ENCODE measurements around the gene AQR. TPM values are rescaled to one million over a fixed set of nuclear protein-coding genes. Genes with fewer than 3 reads are reported as not detected.

AQR gene
- total RNA-seq, 1 donor from 2014 or later = 28.5 TPM

- Mint-ChIP-seq H3K27me3 (ENCODE audit: unreplicated experiment) (no peaks in the 10 kb centered on the region), H3K9me3 (ENCODE audit: unreplicated experiment) (peaks cover 5% of the 10 kb centered on the region), H3K4me1 (ENCODE audit: unreplicated experiment) (no peaks in the 10 kb centered on the region), H3K4me3 (ENCODE audit: unreplicated experiment) (no peak overlapping the region), H3K27ac (ENCODE audit: unreplicated experiment) (no peak overlapping the region), H3K36me3 (ENCODE audit: unreplicated experiment) (peaks cover 53% of the 10 kb centered on the region)
- no peak for TF ChIP-seq CTCF (IDR thresholded peaks at IDR 0.05)
- no peak for DNase-seq (ENCODE audit: extremely low spot score, unreplicated experiment)
These were observed 92.9 kb downstream of the AQR start for GRCh38 chr15:34876640-34877039.

- Mint-ChIP-seq H3K9me3 (ENCODE audit: unreplicated experiment) (peaks cover 9% of the 10 kb centered on the region), H3K27me3 (ENCODE audit: unreplicated experiment) (no peaks in the 10 kb centered on the region), H3K4me1 (ENCODE audit: unreplicated experiment) (no peaks in the 10 kb centered on the region), H3K4me3 (ENCODE audit: unreplicated experiment) (no peak overlapping the region), H3K36me3 (ENCODE audit: unreplicated experiment) (peaks cover 57% of the 10 kb centered on the region), H3K27ac (ENCODE audit: unreplicated experiment) (no peak overlapping the region)
- no peak for TF ChIP-seq CTCF (IDR thresholded peaks at IDR 0.05)
- DNase-seq (ENCODE audit: extremely low spot score, unreplicated experiment) = no peak
These were observed 100.4 kb downstream of the AQR start for GRCh38 chr15:34869110-34869509.

DNA sequence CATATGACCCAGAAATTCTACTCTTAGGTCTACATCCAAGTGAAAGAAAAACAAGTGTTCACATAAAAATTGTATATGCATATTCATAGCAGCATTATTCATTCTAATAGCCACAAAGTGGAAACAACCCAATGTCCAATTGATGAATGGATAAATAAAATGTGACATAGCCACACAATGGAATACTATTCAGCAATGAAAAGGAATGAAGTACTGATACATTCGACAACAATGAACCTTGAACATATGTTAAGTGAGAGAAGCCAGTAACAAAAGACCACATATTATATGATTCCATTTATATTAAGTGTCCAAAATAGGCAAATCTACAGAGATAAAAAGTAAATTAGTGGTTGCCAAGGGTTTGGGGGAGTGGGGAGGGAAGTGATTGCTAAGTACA is 104.0 kb downstream of the AQR start:
- no peak for DNase-seq (ENCODE audit: extremely low spot score, unreplicated experiment)
- TF ChIP-seq CTCF (IDR thresholded peaks at IDR 0.05) = no peak
- Mint-ChIP-seq H3K4me1 (ENCODE audit: unreplicated experiment) (no peaks in the 10 kb centered on the region), H3K4me3 (ENCODE audit: unreplicated experiment) (no peak overlapping the region), H3K36me3 (ENCODE audit: unreplicated experiment) (peaks cover 46% of the 10 kb centered on the region), H3K9me3 (ENCODE audit: unreplicated experiment) (peaks cover 9% of the 10 kb centered on the region), H3K27ac (ENCODE audit: unreplicated experiment) (no peak overlapping the region), H3K27me3 (ENCODE audit: unreplicated experiment) (no peaks in the 10 kb centered on the region)

GRCh38 chr15:34861214-34861613 is 108.3 kb downstream of the AQR start:
- DNase-seq (ENCODE audit: extremely low spot score, unreplicated experiment) = no peak
- no peaks in the 10 kb centered on the region for H3K9me3 Mint-ChIP-seq (ENCODE audit: unreplicated experiment)
- no peak overlapping the region for H3K4me3 Mint-ChIP-seq (ENCODE audit: unreplicated experiment)
- no peaks in the 10 kb centered on the region for H3K4me1 Mint-ChIP-seq (ENCODE audit: unreplicated experiment)
- H3K27ac Mint-ChIP-seq (ENCODE audit: unreplicated experiment) = no peak overlapping the region
- H3K27me3 Mint-ChIP-seq (ENCODE audit: unreplicated experiment) = no peaks in the 10 kb centered on the region
- no peak for TF ChIP-seq CTCF (IDR thresholded peaks at IDR 0.05)
- H3K36me3 Mint-ChIP-seq (ENCODE audit: unreplicated experiment) = peaks cover 48% of the 10 kb centered on the region

DNA sequence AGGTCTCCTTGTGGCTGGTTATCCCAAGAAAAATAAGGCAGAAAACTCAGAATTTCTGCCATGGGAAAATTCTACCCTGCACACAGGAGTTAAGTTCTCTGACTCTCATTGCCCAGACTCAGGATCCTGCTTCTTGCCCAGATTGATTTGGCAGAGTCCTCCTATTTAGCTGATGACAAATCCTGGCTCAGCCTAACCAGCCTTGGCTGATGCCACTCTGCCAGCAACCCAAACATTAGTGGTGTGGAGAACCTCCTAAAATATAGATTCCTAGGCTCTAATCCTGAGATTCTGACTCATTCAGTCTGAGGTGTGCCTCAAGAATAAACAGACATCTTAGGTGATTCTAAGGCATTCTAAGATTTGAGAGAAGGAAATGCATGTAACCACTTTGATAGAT is 113.6 kb downstream of the AQR start:
- Mint-ChIP-seq H3K4me3 (ENCODE audit: unreplicated experiment) (no peak overlapping the region), H3K36me3 (ENCODE audit: unreplicated experiment) (peaks cover 49% of the 10 kb centered on the region), H3K9me3 (ENCODE audit: unreplicated experiment) (peaks cover 3% of the 10 kb centered on the region), H3K27ac (ENCODE audit: unreplicated experiment) (no peak overlapping the region), H3K4me1 (ENCODE audit: unreplicated experiment) (peaks cover 19% of the 10 kb centered on the region), H3K27me3 (ENCODE audit: unreplicated experiment) (no peaks in the 10 kb centered on the region)
- no peak for TF ChIP-seq CTCF (IDR thresholded peaks at IDR 0.05)
- no peak for DNase-seq (ENCODE audit: extremely low spot score, unreplicated experiment)

Measured in osteocyte (in vitro differentiated cells).